ENCODE measurements around the gene KCNC1. TPM values are rescaled to one million over a fixed set of nuclear protein-coding genes. Genes with fewer than 3 reads are reported as not detected.

Gene KCNC1
- polyA plus RNA-seq, 1 experiment = not detected

- Histone ChIP-seq H3K4me3 (ENCODE audit: low read depth, low read length) (no peak overlapping the region), H3K27me3 (ENCODE audit: control insufficient read depth, insufficient read depth, low read length) (peaks cover 29% of the 10 kb centered on the region), H3K27ac (ENCODE audit: low read depth, low read length) (no peak overlapping the region), H3K9me3 (ENCODE audit: control insufficient read depth, insufficient read depth, low read length) (no peaks in the 10 kb centered on the region; the same call in 1 of the 2 replicates)
- TF ChIP-seq CTCF (IDR thresholded peaks at IDR 0.05; ENCODE audit: low read depth, low read length) = no peak
- ChIA-PET POLR2A (no interaction called here), CTCF (interaction anchor here (1.3 to 6.8 kb wide), 3 partner anchors 218 to 225 kb away, joined by 4 to 57 read pairs (median 8); no protein-coding TSS in a partner anchor)
- DNase-seq (ENCODE audit: low read depth, low spot score) = no peak
These were observed 21.3 kb downstream of the KCNC1 start for GRCh38 chr11:17755891-17756290.

- Histone ChIP-seq H3K4me3 (ENCODE audit: low read depth, low read length) (no peak overlapping the region), H3K27me3 (ENCODE audit: control insufficient read depth, insufficient read depth, low read length) (peaks cover 13% of the 10 kb centered on the region), H3K9me3 (ENCODE audit: control insufficient read depth, insufficient read depth, low read length) (no peaks in the 10 kb centered on the region; the same call in 1 of the 2 replicates), H3K27ac (ENCODE audit: low read depth, low read length) (no peak overlapping the region)
- TF ChIP-seq CTCF (IDR thresholded peaks at IDR 0.05; ENCODE audit: low read depth, low read length) = peak; percentile 73
- ChIA-PET POLR2A (no interaction called here), CTCF (interaction anchor here (0.6 to 6.8 kb wide), 10 partner anchors 27 to 226 kb away, joined by 3 to 63 read pairs (median 5); no protein-coding TSS in a partner anchor)
- DNase-seq (ENCODE audit: low read depth, low spot score) = no peak
These were observed 25.8 kb downstream of the KCNC1 start for GRCh38 chr11:17760102-17761029.

GRCh38 chr11:17762309-17762974, 27.9 kb downstream of the KCNC1 start:
- H3K4me3 ChIP-seq (ENCODE audit: low read depth, low read length) = no peak overlapping the region
- TF ChIP-seq CTCF (IDR thresholded peaks at IDR 0.05; ENCODE audit: low read depth, low read length) = no peak
- ChIA-PET POLR2A (no interaction called here), CTCF (interaction anchor here (3.2 to 4.7 kb wide), 2 partner anchors 32 to 218 kb away, joined by 16 to 63 read pairs; no protein-coding TSS in a partner anchor)
- peaks cover 2% of the 10 kb centered on the region for H3K27me3 ChIP-seq (ENCODE audit: control insufficient read depth, insufficient read depth, low read length)
- H3K9me3 ChIP-seq (ENCODE audit: control insufficient read depth, insufficient read depth, low read length) = no peaks in the 10 kb centered on the region; the same call in 1 of the 2 replicates
- DNase-seq (ENCODE audit: low read depth, low spot score) = no peak
- H3K27ac ChIP-seq (ENCODE audit: low read depth, low read length) = no peak overlapping the region

GRCh38 chr11:17763244-17763643, 28.7 kb downstream of the KCNC1 start:
- ChIA-PET POLR2A (no interaction called here), CTCF (no interaction called here)
- Histone ChIP-seq H3K9me3 (ENCODE audit: control insufficient read depth, insufficient read depth, low read length) (no peaks in the 10 kb centered on the region; the same call in 1 of the 2 replicates), H3K4me3 (ENCODE audit: low read depth, low read length) (no peak overlapping the region), H3K27ac (ENCODE audit: low read depth, low read length) (no peak overlapping the region), H3K27me3 (ENCODE audit: control insufficient read depth, insufficient read depth, low read length) (peaks cover 2% of the 10 kb centered on the region)
- DNase-seq (ENCODE audit: low read depth, low spot score) = no peak
- TF ChIP-seq CTCF (IDR thresholded peaks at IDR 0.05; ENCODE audit: low read depth, low read length) = no peak

Measured in AG04450 (cell line).